Lower leg skin (tissue), 4 donors: ENCODE data around the gene GAS6. TPM values are rescaled to one million over a fixed set of nuclear protein-coding genes. Genes with fewer than 3 reads are reported as not detected.
A peak's percentile ranks its signal among the peaks of the same experiment; 100 is the strongest.

Source experiments
- DNase-seq, 2 donors: peaks; one replicate each; pipeline ENCODE4 v3.0.0-alpha.2; 2019; ENCODE audit warnings: low spot score in 2 of 2
- H3K4me3 ChIP-seq: fragments of 200-600 bp; sonication (generic); 2 replicates; pipeline ENCODE4 v1.5.1; 2017; ENCODE audit warnings: mild to moderate bottlenecking, low read depth; ENCODE audit not compliant: poor library complexity, severe bottlenecking
- POLR2A ChIP-seq, 2 donors: fragments of 450-650 bp; IDR thresholded peaks; one replicate each; pipeline ENCODE4 v1.6.1; 2016 to 2017; ENCODE audit warnings: antibody characterized with exemption in 2 of 2, mild to moderate bottlenecking in 1 of 2, moderate library complexity in 1 of 2
- WGBS, 2 donors: methylation state at CpG; one replicate each; pipeline ENCODE4 v1.1.5; 2018; 5-methylcytosine and 5-hydroxymethylcytosine counted together
- intact Hi-C: fragments of 100-400 bp; cut with DNase I; formaldehyde crosslinking; loops from one replicate; pipeline ENCODE4 v1.15.0; 2023; ENCODE audit warnings: low total_unique reads
- total RNA-seq, 4 donors: library from RNA; depleted of rRNA; stranded (reverse); fragments of >200 nt; gene quantifications; one replicate each; pipeline ENCODE4 v1.1.0, GENCODE V29; 2016
- TF ChIP-seq, protein P1 (sequence below), 3 donors: fragments of 450-650 bp; IDR thresholded peaks; one replicate each; pipeline ENCODE4 v1.5.1; 2016; ENCODE audit warnings: antibody characterized with exemption in 3 of 3, mild to moderate bottlenecking in 3 of 3, moderate library complexity in 2 of 3

The GAS6 gene
- total RNA-seq, 4 donors from 2014 or later, result 176 to 307 (median 213) TPM

GRCh38 chr13:113901642-113902041 is 37.8 kb upstream of the GAS6 start:
- peak in 1 of 2 donors; percentile 46 for DNase-seq
- TF ChIP-seq POLR2A (IDR thresholded peaks at IDR 0.05), result no peak
- TF ChIP-seq, protein P1, sequence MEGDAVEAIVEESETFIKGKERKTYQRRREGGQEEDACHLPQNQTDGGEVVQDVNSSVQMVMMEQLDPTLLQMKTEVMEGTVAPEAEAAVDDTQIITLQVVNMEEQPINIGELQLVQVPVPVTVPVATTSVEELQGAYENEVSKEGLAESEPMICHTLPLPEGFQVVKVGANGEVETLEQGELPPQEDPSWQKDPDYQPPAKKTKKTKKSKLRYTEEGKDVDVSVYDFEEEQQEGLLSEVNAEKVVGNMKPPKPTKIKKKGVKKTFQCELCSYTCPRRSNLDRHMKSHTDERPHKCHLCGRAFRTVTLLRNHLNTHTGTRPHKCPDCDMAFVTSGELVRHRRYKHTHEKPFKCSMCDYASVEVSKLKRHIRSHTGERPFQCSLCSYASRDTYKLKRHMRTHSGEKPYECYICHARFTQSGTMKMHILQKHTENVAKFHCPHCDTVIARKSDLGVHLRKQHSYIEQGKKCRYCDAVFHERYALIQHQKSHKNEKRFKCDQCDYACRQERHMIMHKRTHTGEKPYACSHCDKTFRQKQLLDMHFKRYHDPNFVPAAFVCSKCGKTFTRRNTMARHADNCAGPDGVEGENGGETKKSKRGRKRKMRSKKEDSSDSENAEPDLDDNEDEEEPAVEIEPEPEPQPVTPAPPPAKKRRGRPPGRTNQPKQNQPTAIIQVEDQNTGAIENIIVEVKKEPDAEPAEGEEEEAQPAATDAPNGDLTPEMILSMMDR (IDR thresholded peaks at IDR 0.05), result no peak

GRCh38 chr13:113901231-113901630 is 37.4 kb upstream of the GAS6 start:
- DNase-seq, result peak; percentile 11 to 32
- intact Hi-C loops, result no loop called here
- no peak overlapping the region for H3K4me3 ChIP-seq
- WGBS, 2 donors, result 68 to 76% methylated on average over 7 of the region's 7 CpGs
- TF ChIP-seq POLR2A (IDR thresholded peaks at IDR 0.05), result no peak
- TF ChIP-seq, protein P1 (IDR thresholded peaks at IDR 0.05), result no peak

More at GRCh38 chr13:113901642-113902041, 37.8 kb upstream of the GAS6 start:
- WGBS, 2 donors, result 78 to 81% methylated on average over 9 of the region's 9 CpGs
- intact Hi-C loops, result no loop called here
- no peak overlapping the region for H3K4me3 ChIP-seq

DNA sequence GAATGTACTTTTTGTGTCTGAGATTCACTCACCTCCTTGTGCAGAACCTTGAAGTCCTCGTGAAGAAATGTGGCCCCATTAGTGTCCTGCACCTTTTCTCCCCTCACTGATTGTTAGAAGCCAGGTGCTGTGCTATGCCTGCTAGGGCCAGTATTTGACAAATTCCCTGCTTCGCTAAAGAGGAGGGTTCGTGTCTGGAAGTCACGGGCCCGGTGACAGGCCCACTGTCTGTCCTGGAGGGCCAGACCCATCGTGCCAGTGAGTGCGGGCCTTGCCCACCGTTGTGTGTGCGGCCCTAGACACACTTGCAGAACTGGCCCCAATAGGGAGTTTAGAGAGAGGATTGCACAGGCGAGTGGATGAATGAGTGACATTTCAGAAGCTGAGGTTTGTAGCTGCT is 36.8 kb upstream of the GAS6 start:
- peak; percentile 8 to 43 for DNase-seq
- WGBS, 2 donors, result 82 to 89% methylated on average over 10 of the region's 10 CpGs
- intact Hi-C loops, result no loop called here
- TF ChIP-seq POLR2A (IDR thresholded peaks at IDR 0.05), result no peak
- TF ChIP-seq, protein P1 (IDR thresholded peaks at IDR 0.05), result no peak
- no peak overlapping the region for H3K4me3 ChIP-seq

DNA sequence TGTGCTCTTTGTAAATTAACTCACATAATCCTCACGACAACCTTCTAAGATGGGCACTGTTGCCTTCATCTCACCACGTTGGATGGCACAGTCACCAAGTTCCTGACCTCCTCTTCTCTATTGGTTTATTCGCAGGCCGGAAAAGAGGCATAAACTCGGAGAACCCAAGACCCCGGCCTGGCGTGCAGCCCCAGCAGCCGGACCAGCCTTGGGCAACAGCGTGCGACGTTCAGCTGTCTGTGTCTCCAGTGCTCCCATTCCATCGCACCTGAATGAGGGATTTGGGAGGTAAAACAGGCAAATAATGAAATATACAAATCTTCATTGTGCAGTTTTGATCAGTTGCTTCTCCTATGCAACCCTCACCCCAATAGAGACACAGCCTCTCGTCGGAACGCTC is 34.5 kb upstream of the GAS6 start:
- no peak overlapping the region for H3K4me3 ChIP-seq
- peak in 1 of 2 donors; percentile 4 for DNase-seq
- intact Hi-C loops, result no loop called here
- WGBS, 2 donors, result 92 to 96% methylated on average over 15 of the region's 15 CpGs
- TF ChIP-seq POLR2A (IDR thresholded peaks at IDR 0.05), result no peak
- TF ChIP-seq, protein P1 (IDR thresholded peaks at IDR 0.05), result no peak

DNA sequence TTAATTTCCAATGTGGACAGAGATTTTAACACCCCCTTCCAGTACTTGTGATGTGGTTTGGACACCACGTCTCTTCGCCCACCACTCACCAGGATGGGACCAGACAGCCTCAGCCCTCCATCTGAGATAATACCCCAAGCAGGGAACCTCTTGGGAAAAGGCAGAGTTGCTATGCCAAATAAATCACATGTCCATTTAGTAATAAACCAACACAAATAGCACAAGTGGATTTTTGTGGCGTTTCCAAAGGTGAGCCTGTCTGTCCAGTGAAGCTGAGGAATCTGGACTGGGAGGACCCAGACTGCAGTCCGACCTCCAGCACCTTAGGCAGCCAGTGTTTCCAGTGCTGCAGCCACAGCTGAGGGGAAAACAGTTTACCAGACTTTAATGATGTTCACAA is 34.1 kb upstream of the GAS6 start:
- TF ChIP-seq, protein P1 (IDR thresholded peaks at IDR 0.05), result no peak
- intact Hi-C loops, result no loop called here
- DNase-seq, result no peak
- 90 to 91% methylated on average over 4 of the region's 4 CpGs for WGBS, 2 donors
- no peak overlapping the region for H3K4me3 ChIP-seq

GRCh38 chr13:113897161-113897560 is 33.3 kb upstream of the GAS6 start:
- TF ChIP-seq, protein P1 (IDR thresholded peaks at IDR 0.05), result no peak
- no peak overlapping the region for H3K4me3 ChIP-seq
- intact Hi-C loops, result no loop called here
- WGBS, 2 donors, result 72 to 77% methylated on average over 4 of the region's 4 CpGs
- peak in 1 of 2 donors; percentile 6 for DNase-seq
